MM.1S (cell line): Measurements from ENCODE around the gene UTP14C.

Source experiments
- CTCF ChIP-seq: fragments of 300-600 bp; sonication (generic); IDR thresholded peaks from 2 replicates; pipeline ENCODE4 v1.5.1; 2016; ENCODE audit warnings: antibody characterized with exemption, low read length, mixed read lengths
- EZH2 ChIP-seq: fragments of 300-600 bp; sonication (generic); optimal IDR thresholded peaks from 2 replicates; pipeline ENCODE3; 2017; ENCODE audit warnings: low read depth, mild to moderate bottlenecking, antibody characterized with exemption, low read length, mixed read lengths

DNA sequence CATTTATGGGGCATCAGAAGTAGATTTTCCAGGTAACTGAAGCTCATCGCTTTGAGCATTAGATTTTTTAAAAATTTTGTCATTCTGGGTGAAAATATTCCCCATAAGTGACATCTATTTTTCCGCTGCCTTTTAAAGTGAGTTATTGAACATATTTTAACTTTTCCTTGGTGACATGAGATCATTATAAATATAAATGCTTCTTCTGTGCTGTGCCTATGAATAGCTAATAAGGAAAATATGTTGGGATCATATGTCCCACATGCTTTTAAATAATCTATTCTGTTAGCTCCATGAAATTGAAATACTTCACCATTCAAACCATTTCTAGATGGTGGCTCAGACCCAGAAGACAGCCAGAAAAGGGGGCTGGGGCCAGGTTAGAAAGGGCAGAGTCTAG is 27.3 kb upstream of the UTP14C start:
- TF ChIP-seq CTCF = no peak
- no peak for TF ChIP-seq EZH2
